NB4 (cell line): ENCODE data around the gene NHERF1.

Source experiments
- MYC ChIP-seq: IDR thresholded peaks from 2 replicates; pipeline ENCODE4 v1.6.1; 2011; ENCODE audit warnings: low read depth, low read length
- POLR2A ChIP-seq: IDR thresholded peaks from 2 replicates; pipeline ENCODE4 v1.6.1; 2011; ENCODE audit warnings: mild to moderate bottlenecking; ENCODE audit not compliant: insufficient read length; ENCODE audit errors: extremely low read depth
- TF ChIP-seq, protein P1 (sequence below): IDR thresholded peaks from one replicate; pipeline ENCODE4 v1.5.1; 2012; ENCODE audit warnings: low read depth, low read length
- TF ChIP-seq, protein P2 (sequence below): IDR thresholded peaks from 2 replicates; pipeline ENCODE4 v1.6.1; 2011; ENCODE audit warnings: low read depth, low read length

DNA sequence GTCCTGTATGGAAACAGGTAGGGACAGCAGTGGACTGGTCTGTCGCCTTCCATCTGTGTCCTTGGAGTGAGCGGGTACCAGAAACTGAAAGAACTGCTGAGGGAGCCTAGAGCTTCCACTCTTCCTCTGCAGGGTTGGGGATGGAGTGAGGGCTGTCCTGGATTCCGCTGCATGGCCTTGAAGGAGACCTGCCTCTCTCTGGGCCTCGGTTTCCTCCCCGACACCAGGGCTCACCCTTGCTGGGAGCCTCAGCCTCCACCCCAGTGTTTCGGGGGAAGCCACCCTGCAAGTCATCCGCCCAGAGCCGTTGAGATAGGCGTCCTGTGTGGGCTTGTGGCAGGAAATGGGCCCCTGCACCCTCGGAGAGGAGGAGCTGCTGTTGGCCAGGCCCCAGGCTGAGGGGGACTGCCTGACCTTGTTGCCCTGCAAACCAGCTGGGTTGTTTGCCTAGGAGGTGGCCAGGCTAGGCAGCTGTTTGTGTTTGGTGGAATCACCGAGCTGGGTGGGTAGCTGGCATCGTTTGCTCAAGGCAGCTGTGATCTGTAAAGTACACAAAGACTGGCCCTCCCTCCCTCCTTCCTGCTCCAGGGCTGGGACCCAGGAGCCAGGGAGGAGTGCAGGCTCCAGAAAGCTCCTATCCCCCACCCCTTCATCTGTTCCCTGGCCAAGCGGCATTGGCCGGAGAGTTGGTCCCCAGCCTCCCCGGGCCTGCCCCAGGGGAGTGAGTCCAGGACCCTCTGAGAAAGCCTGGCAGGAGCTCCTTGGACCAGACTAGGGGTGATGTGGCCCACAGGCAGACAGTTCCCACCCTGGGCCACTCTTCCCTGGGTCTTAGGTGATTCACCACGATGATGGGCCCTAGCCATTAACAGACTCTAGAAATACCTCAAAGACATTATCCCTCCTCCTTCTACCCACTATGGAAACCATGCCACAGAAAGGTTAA lies 10.1 kb upstream of the NHERF1 start:
- TF ChIP-seq, protein P1, sequence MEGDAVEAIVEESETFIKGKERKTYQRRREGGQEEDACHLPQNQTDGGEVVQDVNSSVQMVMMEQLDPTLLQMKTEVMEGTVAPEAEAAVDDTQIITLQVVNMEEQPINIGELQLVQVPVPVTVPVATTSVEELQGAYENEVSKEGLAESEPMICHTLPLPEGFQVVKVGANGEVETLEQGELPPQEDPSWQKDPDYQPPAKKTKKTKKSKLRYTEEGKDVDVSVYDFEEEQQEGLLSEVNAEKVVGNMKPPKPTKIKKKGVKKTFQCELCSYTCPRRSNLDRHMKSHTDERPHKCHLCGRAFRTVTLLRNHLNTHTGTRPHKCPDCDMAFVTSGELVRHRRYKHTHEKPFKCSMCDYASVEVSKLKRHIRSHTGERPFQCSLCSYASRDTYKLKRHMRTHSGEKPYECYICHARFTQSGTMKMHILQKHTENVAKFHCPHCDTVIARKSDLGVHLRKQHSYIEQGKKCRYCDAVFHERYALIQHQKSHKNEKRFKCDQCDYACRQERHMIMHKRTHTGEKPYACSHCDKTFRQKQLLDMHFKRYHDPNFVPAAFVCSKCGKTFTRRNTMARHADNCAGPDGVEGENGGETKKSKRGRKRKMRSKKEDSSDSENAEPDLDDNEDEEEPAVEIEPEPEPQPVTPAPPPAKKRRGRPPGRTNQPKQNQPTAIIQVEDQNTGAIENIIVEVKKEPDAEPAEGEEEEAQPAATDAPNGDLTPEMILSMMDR, result no peak
- TF ChIP-seq MYC, result peak; percentile 35
- peak; percentile 63 for TF ChIP-seq POLR2A
- TF ChIP-seq, protein P2, sequence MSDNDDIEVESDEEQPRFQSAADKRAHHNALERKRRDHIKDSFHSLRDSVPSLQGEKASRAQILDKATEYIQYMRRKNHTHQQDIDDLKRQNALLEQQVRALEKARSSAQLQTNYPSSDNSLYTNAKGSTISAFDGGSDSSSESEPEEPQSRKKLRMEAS, result peak; percentile 52; the same call in 1 of the 2 replicates
